Fibroblast of lung (primary cell): Measurements from ENCODE around the gene PON1.

Source experiments
- CTCF ChIP-seq, 2 donors: IDR thresholded peaks in 1 of 2; conservative IDR thresholded peaks in 1 of 2; 1 replicate in 1 of 2; 2 replicates in 1 of 2; pipeline ENCODE4 v1.5.1; 2011 to 2012; ENCODE audit warnings: low read length in 2 of 2, control low read depth in 1 of 2, inconsistent platforms in 1 of 2, low read depth in 1 of 2, mild to moderate bottlenecking in 1 of 2
- EZH2 ChIP-seq: IDR thresholded peaks from 2 replicates; pipeline ENCODE4 v1.5.1; 2012; ENCODE audit warnings: low read length, control low read depth, mild to moderate bottlenecking; ENCODE audit errors: missing control alignments

DNA sequence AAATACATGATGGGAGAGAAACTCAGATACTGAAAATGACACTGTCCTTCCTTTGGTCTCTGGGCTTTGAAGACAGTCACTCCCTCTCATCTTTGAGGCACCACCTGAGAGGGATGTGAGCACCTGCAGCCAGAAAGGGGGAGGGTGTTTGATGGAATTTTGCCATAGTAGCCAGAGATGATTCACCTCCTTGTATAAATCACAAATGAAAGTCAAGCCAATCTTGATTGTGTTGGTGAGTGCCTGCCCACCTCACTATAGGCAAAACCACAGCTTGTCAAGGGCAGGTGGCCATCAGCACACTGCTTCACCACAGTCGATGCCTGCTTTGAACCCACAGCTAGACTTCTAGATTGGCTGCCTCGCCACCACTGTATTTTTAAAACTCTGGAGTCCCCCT lies 48.2 kb downstream of the PON1 start:
- TF ChIP-seq CTCF (conservative IDR thresholded peaks at IDR 0.05 in 1 of 2, IDR thresholded peaks at IDR 0.05 in 1 of 2; ENCODE audit: low read depth in 1 of 2, low read length in 2 of 2) (no peak), EZH2 (no peak)
